ENCODE measurements around the gene RPL14. TPM values are rescaled to one million over a fixed set of nuclear protein-coding genes. Genes with fewer than 3 reads are reported as not detected.

The RPL14 gene
- 1,000 to 10,000 TPM in 2 of 6 donors, 100 to 1,000 TPM in 4; 173 to 1,676 (median 348) TPM for total RNA-seq

- H3K27ac ChIP-seq = peak within 1 kb of the TSS; percentile 86 to 93 (median 91)
- H3K4me3 ChIP-seq = peak within 1 kb of the TSS; percentile 70 to 84 (median 82)
- peak; percentile 94 to 95 for ATAC-seq (ENCODE audit: low FRiP score in 2 of 2)
- 0 to 1% methylated on average over 33 to 57 of the region's 79 CpGs for WGBS, 2 donors
- peaks cover 35 to 54% (median 42%) of the 10 kb centered on the region in 4 donors for H3K4me1 ChIP-seq
- H3K36me3 ChIP-seq = peaks cover 10 to 42% (median 33%) of the 10 kb centered on the region in 4 donors
- DNase-seq = peak; percentile 95 to 97
- TF ChIP-seq POLR2A (IDR thresholded peaks at IDR 0.05) (peak; percentile 48 to 96 (median 92)), POLR2AphosphoS5 (IDR thresholded peaks at IDR 0.05) (peak; percentile 96 to 97), CTCF (IDR thresholded peaks at IDR 0.05) (peak in 4 of 6 experiments; percentile 20 to 44 (median 28)), EP300 (IDR thresholded peaks at IDR 0.05) (peak in 1 of 4 donors; percentile 14)
- H3K27me3 ChIP-seq = no peaks in the 10 kb centered on the region
- no peaks in the 10 kb centered on the region for H3K9me3 ChIP-seq
Measured at GRCh38 chr3:40456940-40457823, at the start of gene RPL14. Gene RPL14 (plus strand): TSS chr3:40457339. CDS start chr3:40457472, 133 bp downstream.

- ATAC-seq (ENCODE audit: low FRiP score in 2 of 2) = no peak
- Histone ChIP-seq H3K36me3 (no peaks in the 10 kb centered on the region), H3K4me3 (no peak overlapping the region), H3K27ac (no peak overlapping the region), H3K4me1 (no peaks in the 10 kb centered on the region), H3K27me3 (no peaks in the 10 kb centered on the region), H3K9me3 (no peaks in the 10 kb centered on the region)
- 87% methylated on average over 3 of the region's 3 CpGs for WGBS, 2 donors
- DNase-seq = no peak
- TF ChIP-seq CTCF (IDR thresholded peaks at IDR 0.05) = no peak
- TF ChIP-seq POLR2A (IDR thresholded peaks at IDR 0.05) = no peak
- no peak for TF ChIP-seq EP300 (IDR thresholded peaks at IDR 0.05)
- TF ChIP-seq POLR2AphosphoS5 (IDR thresholded peaks at IDR 0.05) = no peak
Measured at GRCh38 chr3:40407611-40408010, 49.5 kb upstream of the RPL14 start.

- Histone ChIP-seq H3K27me3 (no peaks in the 10 kb centered on the region), H3K36me3 (no peaks in the 10 kb centered on the region), H3K4me3 (no peak overlapping the region), H3K4me1 (no peaks in the 10 kb centered on the region), H3K27ac (no peak overlapping the region), H3K9me3 (no peaks in the 10 kb centered on the region)
- WGBS, 2 donors = 71 to 73% methylated on average over 1 of the region's 1 CpG
- DNase-seq = peak in 1 of 2 donors; percentile 22
- ATAC-seq (ENCODE audit: low FRiP score in 2 of 2) = no peak
- no peak for TF ChIP-seq POLR2A (IDR thresholded peaks at IDR 0.05)
- TF ChIP-seq EP300 (IDR thresholded peaks at IDR 0.05) = no peak
- TF ChIP-seq CTCF (IDR thresholded peaks at IDR 0.05) = no peak
- no peak for TF ChIP-seq POLR2AphosphoS5 (IDR thresholded peaks at IDR 0.05)
Measured at GRCh38 chr3:40414270-40414669, 42.9 kb upstream of the RPL14 start.

GRCh38 chr3:40417845-40418543, 39.1 kb upstream of the RPL14 start:
- TF ChIP-seq EP300 (IDR thresholded peaks at IDR 0.05) (no peak), POLR2A (IDR thresholded peaks at IDR 0.05) (no peak)
- WGBS, 2 donors = 73 to 75% methylated on average over 2 of the region's 2 CpGs
- Histone ChIP-seq H3K4me1 (no peaks in the 10 kb centered on the region), H3K4me3 (no peak overlapping the region), H3K9me3 (no peaks in the 10 kb centered on the region), H3K27me3 (no peaks in the 10 kb centered on the region), H3K27ac (no peak overlapping the region), H3K36me3 (peaks cover 0 to under 1% (median 0%) of the 10 kb centered on the region in 4 donors)
- DNase-seq (no peak), ATAC-seq (ENCODE audit: low FRiP score in 2 of 2) (no peak)

- Histone ChIP-seq H3K4me3 (no peak overlapping the region), H3K36me3 (peaks cover 0 to 3% (median 0%) of the 10 kb centered on the region in 4 donors), H3K4me1 (no peaks in the 10 kb centered on the region), H3K27me3 (no peaks in the 10 kb centered on the region), H3K9me3 (no peaks in the 10 kb centered on the region), H3K27ac (no peak overlapping the region)
- TF ChIP-seq CTCF (IDR thresholded peaks at IDR 0.05) = no peak
- DNase-seq (no peak), ATAC-seq (ENCODE audit: low FRiP score in 2 of 2) (no peak)
- 73 to 88% methylated on average over 1 of the region's 1 CpG for WGBS, 2 donors
Measured at GRCh38 chr3:40422861-40423260, 34.3 kb upstream of the RPL14 start.
